Measurements from ENCODE around the gene RIMBP2.

RIMBP2 gene

GRCh38 chr12:130613831-130614529 is 102.1 kb downstream of the RIMBP2 start:
- no peak for TF ChIP-seq CTCF (IDR thresholded peaks at IDR 0.05; ENCODE audit: low read depth, low read length, missing control alignments)
- in situ Hi-C loops (cut with HindIII; ENCODE audit: low sequenced_read_pairs): no loop called here
- DNase-seq (ENCODE audit: low read depth): no peak
- no peak overlapping the region for H3K4me3 ChIP-seq (ENCODE audit: low read depth, low read length)

DNA sequence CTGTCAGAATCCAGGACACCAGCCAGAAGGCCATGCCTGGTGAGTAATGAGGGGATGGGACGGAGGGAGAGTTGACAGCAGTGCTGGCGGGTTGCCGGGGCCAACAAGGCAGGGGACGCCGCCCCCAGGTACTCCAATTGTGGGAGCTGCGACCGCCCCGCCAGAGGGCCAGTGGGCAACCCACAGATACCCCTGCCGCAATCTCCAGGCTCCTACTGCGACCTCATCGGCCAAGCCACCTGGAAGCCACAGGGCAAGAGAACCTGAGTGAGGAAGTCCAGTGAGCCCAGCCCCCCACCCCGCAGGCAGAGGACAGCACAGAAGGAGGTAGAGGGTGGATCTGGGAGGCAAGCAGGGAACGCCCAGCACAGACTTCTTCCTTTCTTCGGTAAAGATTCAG is 103.0 kb downstream of the RIMBP2 start:
- DNase-seq (ENCODE audit: low read depth): no peak
- in situ Hi-C loops (cut with HindIII; ENCODE audit: low sequenced_read_pairs): no loop called here
- TF ChIP-seq CTCF (IDR thresholded peaks at IDR 0.05; ENCODE audit: low read depth, low read length, missing control alignments): no peak

GRCh38 chr12:130611026-130611905 is 104.8 kb downstream of the RIMBP2 start:
- in situ Hi-C loops (cut with HindIII; ENCODE audit: low sequenced_read_pairs): no loop called here
- DNase-seq (ENCODE audit: low read depth): no peak
- no peak for TF ChIP-seq CTCF (IDR thresholded peaks at IDR 0.05; ENCODE audit: low read depth, low read length, missing control alignments)
- no peak overlapping the region for H3K4me3 ChIP-seq (ENCODE audit: low read depth, low read length)

More for the DNA sequence above, 103.0 kb downstream of the RIMBP2 start:
- no peak overlapping the region for H3K4me3 ChIP-seq (ENCODE audit: low read depth, low read length)

- no peak for DNase-seq (ENCODE audit: low read depth)
- TF ChIP-seq CTCF (IDR thresholded peaks at IDR 0.05; ENCODE audit: low read depth, low read length, missing control alignments): no peak
- H3K4me3 ChIP-seq (ENCODE audit: low read depth, low read length): no peak overlapping the region
- in situ Hi-C loops (cut with HindIII; ENCODE audit: low sequenced_read_pairs): no loop called here
Measured at GRCh38 chr12:130609966-130610365, 106.1 kb downstream of the RIMBP2 start.

DNA sequence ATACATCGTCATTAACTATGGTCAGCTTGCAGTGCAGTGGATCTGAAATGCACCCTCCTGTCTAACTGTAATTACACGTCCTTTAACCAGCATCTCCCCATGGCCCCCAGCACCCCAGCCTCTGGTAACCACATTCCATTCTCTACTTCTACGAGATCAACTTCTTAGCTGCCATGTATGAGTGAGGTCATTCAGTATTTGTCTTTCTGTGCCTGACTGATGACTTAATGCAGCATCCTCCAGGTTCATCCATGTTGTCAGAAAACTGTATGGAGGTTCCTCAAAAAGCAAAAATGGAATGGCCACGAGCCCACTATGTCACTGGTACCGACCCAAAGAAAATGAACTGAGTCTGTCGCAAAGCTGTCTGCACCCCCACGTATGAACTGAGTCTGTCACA is 107.3 kb downstream of the RIMBP2 start:
- in situ Hi-C loops (cut with HindIII; ENCODE audit: low sequenced_read_pairs): no loop called here
- no peak overlapping the region for H3K4me3 ChIP-seq (ENCODE audit: low read depth, low read length)
- TF ChIP-seq CTCF (IDR thresholded peaks at IDR 0.05; ENCODE audit: low read depth, low read length, missing control alignments): no peak
- DNase-seq (ENCODE audit: low read depth): no peak

DNA sequence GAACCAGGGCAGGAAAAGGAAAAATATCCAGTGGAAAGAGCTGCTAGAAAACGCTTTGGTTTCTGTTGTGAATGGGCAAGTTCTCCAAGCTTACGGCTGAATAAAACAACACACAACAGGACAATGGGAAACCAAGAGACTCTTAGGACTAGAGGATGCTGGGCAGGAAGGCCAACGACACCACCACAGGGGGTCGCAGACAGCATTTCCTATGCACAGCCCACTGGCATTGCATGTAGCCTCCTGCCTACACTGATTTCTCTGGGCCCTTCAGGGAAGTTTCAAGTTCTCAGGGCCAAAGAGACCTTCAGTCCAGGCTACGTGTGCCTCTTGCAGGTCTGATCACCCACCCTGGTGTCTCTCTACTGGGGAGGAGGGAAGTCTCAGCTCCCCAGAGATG is 108.0 kb downstream of the RIMBP2 start:
- no peak for DNase-seq (ENCODE audit: low read depth)

More for the DNA sequence above, 108.0 kb downstream of the RIMBP2 start:
- no peak overlapping the region for H3K4me3 ChIP-seq (ENCODE audit: low read depth, low read length)
- in situ Hi-C loops (cut with HindIII; ENCODE audit: low sequenced_read_pairs): no loop called here
- TF ChIP-seq CTCF (IDR thresholded peaks at IDR 0.05; ENCODE audit: low read depth, low read length, missing control alignments): no peak
